Heart left ventricle (tissue), 13 donors: ENCODE results near the gene TRAPPC2B.

ENCODE experiments used
- CTCF ChIP-seq, 12 donors: fragments of 200-600 bp; sonication (generic) in 4 of 12; IDR thresholded peaks; one replicate each; pipeline versions ENCODE4 v1.5.0 to v1.8.0; 2018 to 2022; ENCODE audit warnings: antibody characterized with exemption in 12 of 12, mild to moderate bottlenecking in 5 of 12
- POLR2A ChIP-seq, 2 donors: fragments of 450-650 bp; IDR thresholded peaks; one replicate each; pipeline ENCODE4 v1.6.1; 2017; ENCODE audit warnings: antibody characterized with exemption in 2 of 2, mild to moderate bottlenecking in 2 of 2, moderate library complexity in 2 of 2
- donor health status: ischemic (EF 13 %, LVEDD 7.1; RV severe dilation, severe dysfunction).
- donor health status: DM: no; HTN: yes; CAD: no.
- donor health status: DM: no; HTN: no; CAD: no.
- donor health status: ischemic (EF 25% LVEDD 6.9; RV normal size, moderate dysfunction).
- donor health status: ischemic (EF 25% LVEDD 5.7; RV mildly dilated, moderate dysfunction).
- donor health status: ischemic (EF 35%, LVEDD 5.7; RV mildly dilated, moderate dysfunction).
- donor health status: nonischemic (EF 11% LVEDD 7.7; RV severe dilation, severe dysfunction).
- donor health status: DM: yes; HTN: yes; CAD: no.
- donor health status: PGD.
- donor health status: ischemic (EF 29% LVEDD 5.4; RV normal size, mild dysfunction).
- donor health status: nonischemic (EF 23%, LVEDD 6.1; RV moderate dilation, normal function).

- TF ChIP-seq POLR2A (IDR thresholded peaks at IDR 0.05) (no peak), CTCF (IDR thresholded peaks at IDR 0.05) (no peak)
These were observed 35.4 kb upstream of the TRAPPC2B start for GRCh38 chr19:57327993-57328392.
